ENCODE results near the gene WDR41.

- TF ChIP-seq CTCF (IDR thresholded peaks at IDR 0.05) (no peak), POLR2A (IDR thresholded peaks at IDR 0.05) (no peak)
Observed at GRCh38 chr5:77402796-77403195, 89.3 kb downstream of the WDR41 start.

Data from Peyer's patch (tissue), 4 donors.